ENCODE data around the gene VRK3. TPM values are rescaled to one million over a fixed set of nuclear protein-coding genes. Genes with fewer than 3 reads are reported as not detected.

The VRK3 gene
- total RNA-seq, 4 donors from 2014 or later = 14.4 to 43.0 (median 27.6) TPM

DNA sequence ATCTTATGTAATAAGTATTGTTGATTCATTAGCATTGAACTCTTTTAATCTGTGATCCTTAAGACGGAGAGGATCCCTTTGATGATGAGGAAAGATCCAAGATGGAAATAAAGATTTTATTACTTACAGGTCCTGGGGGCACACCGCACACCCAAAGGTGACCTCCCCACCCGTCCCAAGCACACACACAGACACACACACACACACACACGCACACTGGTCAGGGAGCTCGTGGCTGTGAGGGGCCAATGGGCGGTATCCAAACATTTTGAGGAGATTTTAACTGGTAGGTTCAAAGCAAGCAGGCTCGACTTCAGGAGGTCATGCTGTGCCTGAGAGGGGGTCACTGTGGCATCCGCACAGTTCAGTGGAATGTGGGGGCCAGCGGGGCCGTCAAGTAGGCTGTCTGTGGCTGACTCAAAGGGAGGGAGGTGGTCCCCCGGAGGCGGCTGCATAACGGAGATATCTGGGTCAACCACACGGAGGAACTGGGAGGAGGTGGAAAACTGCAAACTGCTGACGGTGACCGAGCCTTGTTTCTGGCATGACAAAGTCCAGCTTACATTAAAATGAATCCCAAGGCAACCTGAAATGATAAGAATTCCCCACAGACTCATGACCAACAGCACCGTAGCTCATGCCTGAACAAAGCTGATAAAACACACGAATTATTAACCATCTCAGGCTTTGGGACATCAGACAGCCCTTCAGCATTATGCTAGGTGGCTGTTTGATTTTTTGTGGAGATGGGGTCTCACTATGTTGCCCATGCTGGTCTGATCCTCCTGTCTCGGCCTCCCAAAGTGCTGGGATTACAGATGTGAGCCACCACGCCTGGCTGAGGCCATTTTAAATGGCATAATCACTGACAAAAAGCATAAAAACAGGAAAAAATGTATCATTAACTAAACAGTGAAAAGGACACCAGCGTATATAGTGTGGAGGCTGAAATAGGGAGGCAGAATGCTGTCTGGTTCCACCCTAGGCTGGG, 43.3 kb downstream of the VRK3 start:
- TF ChIP-seq, protein P1, sequence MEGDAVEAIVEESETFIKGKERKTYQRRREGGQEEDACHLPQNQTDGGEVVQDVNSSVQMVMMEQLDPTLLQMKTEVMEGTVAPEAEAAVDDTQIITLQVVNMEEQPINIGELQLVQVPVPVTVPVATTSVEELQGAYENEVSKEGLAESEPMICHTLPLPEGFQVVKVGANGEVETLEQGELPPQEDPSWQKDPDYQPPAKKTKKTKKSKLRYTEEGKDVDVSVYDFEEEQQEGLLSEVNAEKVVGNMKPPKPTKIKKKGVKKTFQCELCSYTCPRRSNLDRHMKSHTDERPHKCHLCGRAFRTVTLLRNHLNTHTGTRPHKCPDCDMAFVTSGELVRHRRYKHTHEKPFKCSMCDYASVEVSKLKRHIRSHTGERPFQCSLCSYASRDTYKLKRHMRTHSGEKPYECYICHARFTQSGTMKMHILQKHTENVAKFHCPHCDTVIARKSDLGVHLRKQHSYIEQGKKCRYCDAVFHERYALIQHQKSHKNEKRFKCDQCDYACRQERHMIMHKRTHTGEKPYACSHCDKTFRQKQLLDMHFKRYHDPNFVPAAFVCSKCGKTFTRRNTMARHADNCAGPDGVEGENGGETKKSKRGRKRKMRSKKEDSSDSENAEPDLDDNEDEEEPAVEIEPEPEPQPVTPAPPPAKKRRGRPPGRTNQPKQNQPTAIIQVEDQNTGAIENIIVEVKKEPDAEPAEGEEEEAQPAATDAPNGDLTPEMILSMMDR (IDR thresholded peaks at IDR 0.05) = no peak
- ATAC-seq (ENCODE audit: low FRiP score) = no peak
- DNase-seq (ENCODE audit: low spot score) = no peak

DNA sequence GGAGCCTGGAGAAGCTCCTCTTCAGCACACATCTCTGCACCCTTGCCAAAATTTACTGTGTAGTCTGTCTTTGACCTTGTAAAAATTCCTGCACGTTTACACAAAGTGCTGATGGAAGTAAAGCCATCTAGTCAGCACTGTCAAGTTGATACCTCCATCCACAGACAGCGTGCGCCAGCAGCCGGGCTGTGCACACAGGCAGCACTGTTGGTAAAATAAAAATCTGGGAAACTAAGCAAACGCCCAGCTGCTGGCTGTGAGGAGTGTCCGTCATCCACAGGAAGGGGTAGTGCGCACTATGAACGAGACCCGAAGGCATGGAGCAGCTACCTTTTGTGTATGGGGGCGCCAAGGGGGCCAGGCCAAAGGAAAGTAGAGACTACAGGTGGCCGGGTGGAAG, 46.8 kb downstream of the VRK3 start:
- DNase-seq (ENCODE audit: low spot score) (no peak), ATAC-seq (ENCODE audit: low FRiP score) (no peak)
- TF ChIP-seq, protein P1 (IDR thresholded peaks at IDR 0.05) = no peak

DNA sequence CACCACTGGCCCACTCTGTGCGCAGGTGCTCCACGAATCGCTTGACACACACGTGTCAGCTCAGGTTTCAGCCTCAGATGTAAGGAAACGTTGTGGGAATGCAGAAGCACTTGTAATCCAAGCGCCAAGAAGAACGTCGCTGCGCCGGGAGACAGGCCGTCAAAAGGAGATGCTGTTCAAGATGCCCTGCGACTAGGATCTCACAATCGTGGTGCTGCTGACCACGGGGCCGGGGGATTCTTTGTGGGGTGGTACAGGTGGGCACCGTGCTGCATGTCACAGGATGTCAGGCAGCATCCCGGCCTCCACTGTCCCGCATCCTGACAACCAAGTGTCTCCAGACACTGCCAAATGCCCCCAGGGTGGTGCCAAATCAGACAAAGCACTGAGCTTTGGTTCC, 47.3 kb downstream of the VRK3 start:
- DNase-seq (ENCODE audit: low spot score) (no peak), ATAC-seq (ENCODE audit: low FRiP score) (no peak)

DNA sequence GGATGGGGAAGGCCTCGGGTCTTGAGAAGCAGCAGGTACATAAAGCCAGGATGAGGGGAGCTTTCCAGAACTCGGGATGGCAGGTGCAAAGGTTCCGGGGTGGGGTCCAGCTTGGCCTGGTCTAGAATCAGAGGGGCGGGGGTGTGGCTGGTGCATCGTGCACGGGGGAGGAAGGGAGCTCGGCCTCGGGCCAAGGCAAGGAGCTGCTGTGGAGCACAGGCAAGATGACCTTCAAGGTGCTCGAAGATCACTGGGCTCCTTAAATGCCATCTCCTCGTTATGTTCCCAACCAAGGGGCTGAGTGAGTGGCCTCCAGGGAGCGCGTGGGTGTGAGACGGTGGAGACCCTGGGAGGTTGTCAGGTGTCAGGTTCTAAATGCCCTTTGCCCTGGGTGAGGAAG, 48.1 kb downstream of the VRK3 start:
- peak; percentile 16 for ATAC-seq (ENCODE audit: low FRiP score)
- no peak for DNase-seq (ENCODE audit: low spot score)
- TF ChIP-seq, protein P1 (IDR thresholded peaks at IDR 0.05) = no peak

More for the DNA sequence above, 47.3 kb downstream of the VRK3 start:
- TF ChIP-seq, protein P1 (IDR thresholded peaks at IDR 0.05) = no peak

DNA sequence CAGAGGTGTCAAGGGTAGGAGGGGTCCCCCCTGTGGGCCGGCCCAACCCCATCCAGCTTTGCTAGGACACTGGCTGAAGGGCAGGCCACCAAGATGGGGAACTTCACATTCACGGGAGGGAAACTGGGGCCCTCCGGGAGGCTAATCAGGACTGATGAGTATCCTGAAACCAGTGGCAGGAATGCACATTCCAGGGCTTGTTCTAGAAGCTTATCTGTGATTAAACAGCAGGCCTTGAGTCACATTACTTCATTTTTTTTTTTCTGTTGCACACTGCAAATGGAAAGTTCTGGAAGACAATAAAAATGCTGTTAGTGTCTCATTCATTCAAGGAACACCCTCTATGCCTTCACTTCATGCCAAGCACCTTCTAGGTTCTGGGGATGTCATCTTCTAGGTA, 48.7 kb downstream of the VRK3 start:
- DNase-seq (ENCODE audit: low spot score) = no peak
- TF ChIP-seq, protein P1 (IDR thresholded peaks at IDR 0.05) = no peak
- no peak for ATAC-seq (ENCODE audit: low FRiP score)

DNA sequence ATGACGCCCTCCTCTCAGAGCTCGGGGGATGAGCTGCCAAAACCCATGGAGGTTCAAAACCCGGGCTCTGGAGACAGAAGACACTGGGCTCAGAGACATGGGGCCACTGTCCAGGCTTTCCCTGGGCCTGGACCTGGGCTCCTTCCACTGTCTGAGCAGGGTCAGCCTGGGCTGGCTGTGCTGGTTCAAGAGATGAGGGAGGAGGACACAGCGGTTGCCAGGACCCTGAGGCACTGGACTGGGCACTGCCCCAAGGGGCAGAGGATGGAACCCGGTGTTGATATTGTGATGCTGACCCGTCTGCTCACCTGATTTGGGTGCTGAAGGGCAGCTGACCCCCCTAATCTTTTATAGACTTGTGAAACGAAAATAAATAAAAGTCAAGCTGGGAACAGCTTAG, 50.1 kb downstream of the VRK3 start:
- TF ChIP-seq, protein P1 (IDR thresholded peaks at IDR 0.05) = no peak
- DNase-seq (ENCODE audit: low spot score) = no peak
- no peak for ATAC-seq (ENCODE audit: low FRiP score)

DNA sequence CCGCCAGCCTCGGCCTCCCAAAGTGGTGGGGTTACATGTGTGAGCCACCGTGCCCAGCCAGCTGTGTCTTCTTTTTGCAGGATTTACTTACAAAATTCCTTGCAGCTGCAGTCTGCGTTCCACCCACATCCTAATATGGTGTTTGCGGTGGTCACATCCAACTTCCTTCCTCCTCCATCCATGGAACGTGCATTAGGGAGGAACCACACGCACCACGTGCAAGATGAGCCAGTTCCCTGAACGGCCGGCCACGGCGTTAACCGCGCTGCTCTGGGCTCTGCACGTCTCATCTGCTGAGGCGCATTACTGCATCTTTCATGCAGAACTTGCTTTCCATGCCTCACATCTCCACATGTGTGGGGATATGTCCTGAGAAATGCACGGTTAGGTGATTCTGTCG, 51.2 kb downstream of the VRK3 start:
- ATAC-seq (ENCODE audit: low FRiP score) (no peak), DNase-seq (ENCODE audit: low spot score) (no peak)
- TF ChIP-seq, protein P1 (IDR thresholded peaks at IDR 0.05) = no peak
